ENCODE results near the gene CCDC78. TPM values are rescaled to one million over a fixed set of nuclear protein-coding genes. Genes with fewer than 3 reads are reported as not detected.

CCDC78 gene
- total and polyA plus RNA-seq, 2 of the 13 experiments (the other 11 are each of a cell fraction or from before 2014, with no cell fraction given): 0.53 to 1.5 TPM

DNA sequence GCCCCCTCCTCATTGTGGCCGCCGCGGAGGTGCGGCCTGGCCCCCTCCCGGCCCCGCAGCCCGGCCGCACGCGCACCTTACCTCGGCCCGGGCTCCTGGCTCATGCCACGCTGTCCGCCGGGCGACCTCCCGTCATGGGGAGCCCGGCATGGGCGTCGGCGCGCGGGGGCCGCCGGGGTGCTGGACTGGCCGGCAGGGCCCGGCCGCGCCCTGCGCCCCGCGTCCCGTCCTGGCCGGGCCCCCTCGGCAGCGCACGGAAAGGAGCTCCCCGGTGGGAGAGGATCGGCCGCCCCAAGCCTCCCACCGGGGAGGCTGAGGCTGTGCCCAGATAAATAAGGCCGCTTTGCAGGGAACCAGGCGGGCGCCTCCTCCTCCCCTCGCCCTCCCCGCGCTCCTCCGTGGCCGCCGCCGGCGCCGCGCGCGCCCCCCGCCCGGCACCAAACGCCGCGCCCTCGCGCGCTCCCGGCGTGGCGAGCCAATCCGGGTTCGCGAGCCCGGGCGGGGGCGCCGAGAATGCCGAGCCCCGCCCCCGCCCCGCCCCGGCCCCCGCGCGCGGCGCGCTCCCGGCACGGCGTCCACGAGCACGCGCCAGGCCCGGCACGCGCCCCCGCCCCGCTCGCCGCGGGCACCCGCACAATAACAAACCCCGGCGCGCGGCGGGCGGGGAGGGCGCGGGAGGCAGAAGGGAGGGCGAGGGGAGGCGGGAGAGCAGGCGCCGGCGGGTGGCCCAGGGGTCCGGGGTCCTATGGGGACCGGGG, 20.6 kb downstream of the CCDC78 start, which contains the start of gene FBXL16:
TSS of gene FBXL16 (minus strand) at position 371 of the 758 bp plus-strand sequence. CDS start 8,396 bp downstream, outside the sequence.
- Histone ChIP-seq H3K4me2 (ENCODE audit: low read depth, low read length) (no peak within 1 kb of the TSS), H2AFZ (ENCODE audit: low read length) (no peak within 1 kb of the TSS), H3K79me2 (ENCODE audit: insufficient read depth, low read length) (no peaks in the 10 kb centered on the region), H3K9ac (ENCODE audit: insufficient read depth, low read depth, low read length) (no peak within 1 kb of the TSS), H3K27ac (ENCODE audit: extremely low read length, insufficient read depth, low read length) (no peak within 1 kb of the TSS), H3K4me3 (replicated peaks in 1 of 3; ENCODE audit: insufficient read depth in 1 of 3, low read depth in 2 of 3, low read length in 3 of 3) (no peak within 1 kb of the TSS), H3K9me3 (ENCODE audit: low read length) (no peaks in the 10 kb centered on the region), H4K20me1 (ENCODE audit: insufficient read depth, low read length) (peaks cover 3% of the 10 kb centered on the region; the same call in 1 of the 2 replicates), H3K27me3 (ENCODE audit: control insufficient read depth in 1 of 2, insufficient read depth in 2 of 2, low read length in 2 of 2) (peaks cover 28 to 85% of the 10 kb centered on the region in 2 experiments; a peak in 4 of 5 replicates), H3K36me3 (replicated peaks in 1 of 2; ENCODE audit: control insufficient read depth in 1 of 2, insufficient read depth in 2 of 2, low read length in 2 of 2) (no peaks in the 10 kb centered on the region), H3K4me1 (ENCODE audit: insufficient read depth, low read length) (no peaks in the 10 kb centered on the region)
- CTCF ChIA-PET (ENCODE audit: low intra/inter-chr PET ratio, low total read pairs): no interaction called here
- WGBS (ENCODE audit: low lambda C conversion rate): 9% methylated on average over 14 of the region's 115 CpGs
- ATAC-seq (no peak), FAIRE-seq (no peak), DNase-seq (ENCODE audit: low spot score) (no peak)
- intact Hi-C loops (cut with micrococcal nuclease; ENCODE audit: unreplicated experiment) (no loop called here), in situ Hi-C loops (cut with HindIII; ENCODE audit: extremely low pct_ligation_motif_present, low pct_unique_long_range_greater_than_20kb) (no loop called here)
- POLR2A ChIA-PET: no interaction called here
- no TSS peak for BruUV-seq (replicated peaks)
- TF ChIP-seq NFIC (IDR thresholded peaks at IDR 0.05; ENCODE audit: low read length): no peak
- no peak for TF ChIP-seq ZBTB42 (CRISPR knock-in tag; IDR thresholded peaks at IDR 0.05)
- TF ChIP-seq CHD4 (IDR thresholded peaks at IDR 0.05; ENCODE audit: borderline replicate concordance, low read length): no peak
- no peak for TF ChIP-seq CBX1 (IDR thresholded peaks at IDR 0.05; ENCODE audit: low read depth)
- no peak for TF ChIP-seq AKAP8 (CRISPR knock-in tag; IDR thresholded peaks at IDR 0.05)
- no peak for TF ChIP-seq REPIN1 (CRISPR knock-in tag; IDR thresholded peaks at IDR 0.05; ENCODE audit: borderline replicate concordance, low read depth)
- TF ChIP-seq, protein P1, sequence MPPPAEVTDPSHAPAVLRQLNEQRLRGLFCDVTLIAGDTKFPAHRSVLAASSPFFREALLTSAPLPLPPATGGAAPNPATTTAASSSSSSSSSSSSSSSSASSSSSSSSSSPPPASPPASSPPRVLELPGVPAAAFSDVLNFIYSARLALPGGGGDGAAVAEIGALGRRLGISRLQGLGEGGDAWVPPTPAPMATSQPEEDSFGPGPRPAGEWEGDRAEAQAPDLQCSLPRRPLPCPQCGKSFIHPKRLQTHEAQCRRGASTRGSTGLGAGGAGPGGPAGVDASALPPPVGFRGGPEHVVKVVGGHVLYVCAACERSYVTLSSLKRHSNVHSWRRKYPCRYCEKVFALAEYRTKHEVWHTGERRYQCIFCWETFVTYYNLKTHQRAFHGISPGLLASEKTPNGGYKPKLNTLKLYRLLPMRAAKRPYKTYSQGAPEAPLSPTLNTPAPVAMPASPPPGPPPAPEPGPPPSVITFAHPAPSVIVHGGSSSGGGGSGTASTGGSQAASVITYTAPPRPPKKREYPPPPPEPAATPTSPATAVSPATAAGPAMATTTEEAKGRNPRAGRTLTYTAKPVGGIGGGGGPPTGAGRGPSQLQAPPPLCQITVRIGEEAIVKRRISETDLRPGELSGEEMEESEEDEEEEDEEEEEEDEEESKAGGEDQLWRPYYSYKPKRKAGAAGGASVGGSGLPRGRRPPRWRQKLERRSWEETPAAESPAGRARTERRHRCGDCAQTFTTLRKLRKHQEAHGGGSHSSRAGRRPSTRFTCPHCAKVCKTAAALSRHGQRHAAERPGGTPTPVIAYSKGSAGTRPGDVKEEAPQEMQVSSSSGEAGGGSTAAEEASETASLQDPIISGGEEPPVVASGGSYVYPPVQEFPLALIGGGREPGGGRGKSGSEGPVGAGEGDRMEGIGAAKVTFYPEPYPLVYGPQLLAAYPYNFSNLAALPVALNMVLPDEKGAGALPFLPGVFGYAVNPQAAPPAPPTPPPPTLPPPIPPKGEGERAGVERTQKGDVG (CRISPR knock-in tag; IDR thresholded peaks at IDR 0.05; ENCODE audit: borderline replicate concordance): no peak
- no peak for TF ChIP-seq ZBTB38 (CRISPR knock-in tag; IDR thresholded peaks at IDR 0.05)
- TF ChIP-seq AKNA (CRISPR knock-in tag; IDR thresholded peaks at IDR 0.05; ENCODE audit: borderline replicate concordance): no peak
- no peak for TF ChIP-seq BATF2 (CRISPR knock-in tag; IDR thresholded peaks at IDR 0.05)
- TF ChIP-seq ZNF607 (CRISPR knock-in tag; IDR thresholded peaks at IDR 0.05; ENCODE audit: borderline replicate concordance): no peak
- TF ChIP-seq FOXA3 (CRISPR knock-in tag; IDR thresholded peaks at IDR 0.05): no peak
- no peak for TF ChIP-seq SRSF4 (IDR thresholded peaks at IDR 0.05; ENCODE audit: low read depth, low read length, poor library complexity, severe bottlenecking)
